Measurements from ENCODE around the gene ASCL2.
A peak's percentile ranks its signal among the peaks of the same experiment; 100 is the strongest.

The ASCL2 gene

DNA sequence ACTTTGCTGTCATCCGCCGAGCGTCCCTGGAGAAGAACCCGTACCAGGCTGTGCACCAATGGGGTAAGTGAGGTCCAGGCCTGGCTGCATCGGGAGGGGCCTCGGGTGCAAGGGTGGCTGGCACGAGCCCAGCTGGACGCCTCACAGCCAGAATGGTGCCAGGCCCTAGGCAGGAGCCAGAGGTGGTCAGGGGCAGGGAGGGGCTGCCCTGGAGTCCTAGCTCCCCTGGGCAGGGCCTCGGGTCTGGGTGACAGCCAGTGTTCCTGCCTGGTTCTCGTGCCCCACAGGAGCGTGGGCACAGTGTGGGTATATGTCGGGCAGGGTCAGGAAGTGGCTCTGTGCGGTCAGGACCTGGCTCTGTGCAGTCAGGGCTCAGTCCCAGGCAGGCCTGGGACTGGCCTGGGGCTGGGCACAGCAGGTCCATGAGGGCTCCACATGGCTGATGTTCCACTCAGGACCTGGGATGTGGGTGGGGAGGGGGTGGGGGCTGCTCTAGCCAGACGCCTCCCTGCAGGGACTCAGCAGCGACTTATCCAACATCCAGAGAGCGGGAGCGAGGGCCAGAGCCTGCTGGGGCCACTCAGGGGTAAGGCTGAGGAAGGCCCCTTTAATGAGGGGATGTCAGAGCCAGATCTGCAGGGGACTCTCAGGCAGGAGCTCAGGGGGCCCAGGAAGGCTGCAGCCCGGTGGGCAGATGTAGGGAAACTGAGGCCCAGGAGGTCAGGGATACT, 32.7 kb upstream of the ASCL2 start:
- peak in 1 of 2 donors; percentile 50 for DNase-seq (ENCODE audit: low spot score in 2 of 2)
- peak overlapping the region; percentile 89 for H3K4me3 Mint-ChIP-seq
- peak overlapping the region; percentile 98 for H3K27ac Mint-ChIP-seq
- peaks cover 81% of the 10 kb centered on the region for H3K4me1 Mint-ChIP-seq
- ATAC-seq: peak; percentile 27
- no peaks in the 10 kb centered on the region for H3K36me3 Mint-ChIP-seq
- no peaks in the 10 kb centered on the region for H3K9me3 Mint-ChIP-seq

DNA sequence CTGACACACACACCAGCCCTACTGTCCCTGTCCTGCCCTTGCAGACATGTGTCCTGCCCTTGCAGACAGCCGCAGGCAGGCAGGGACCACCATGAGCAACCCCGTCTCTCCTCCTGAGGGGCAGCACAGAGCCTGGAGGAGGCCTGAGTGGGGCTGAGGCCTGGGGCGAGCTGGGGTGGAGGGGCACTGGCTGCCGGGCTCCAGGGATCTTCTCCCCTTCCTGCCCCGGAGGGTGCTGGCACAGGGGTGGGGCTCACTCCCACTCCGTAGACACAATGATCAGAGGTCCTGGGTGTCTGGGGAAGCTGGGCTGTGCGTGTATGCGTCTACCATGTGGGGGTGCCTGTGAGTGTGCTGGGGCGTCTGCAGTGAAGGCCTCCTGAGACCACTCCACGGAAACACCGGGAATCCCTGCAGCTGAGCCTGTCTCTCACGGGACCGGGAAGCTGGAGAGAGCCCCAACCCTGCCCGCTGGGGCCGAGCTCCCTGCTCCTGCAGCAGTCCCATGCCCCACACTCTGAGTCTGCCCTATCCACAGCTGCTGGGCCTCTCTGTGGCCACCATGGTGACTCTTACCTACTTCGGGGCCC, 32.0 kb upstream of the ASCL2 start:
- Mint-ChIP-seq H3K4me3 (peak overlapping the region; percentile 89), H3K27ac (peak overlapping the region; percentile 98), H3K36me3 (no peaks in the 10 kb centered on the region), H3K9me3 (no peaks in the 10 kb centered on the region), H3K4me1 (peaks cover 84% of the 10 kb centered on the region)
- DNase-seq (ENCODE audit: low spot score in 2 of 2) (peak in 1 of 2 donors; percentile 64), ATAC-seq (peak; percentile 57)

DNA sequence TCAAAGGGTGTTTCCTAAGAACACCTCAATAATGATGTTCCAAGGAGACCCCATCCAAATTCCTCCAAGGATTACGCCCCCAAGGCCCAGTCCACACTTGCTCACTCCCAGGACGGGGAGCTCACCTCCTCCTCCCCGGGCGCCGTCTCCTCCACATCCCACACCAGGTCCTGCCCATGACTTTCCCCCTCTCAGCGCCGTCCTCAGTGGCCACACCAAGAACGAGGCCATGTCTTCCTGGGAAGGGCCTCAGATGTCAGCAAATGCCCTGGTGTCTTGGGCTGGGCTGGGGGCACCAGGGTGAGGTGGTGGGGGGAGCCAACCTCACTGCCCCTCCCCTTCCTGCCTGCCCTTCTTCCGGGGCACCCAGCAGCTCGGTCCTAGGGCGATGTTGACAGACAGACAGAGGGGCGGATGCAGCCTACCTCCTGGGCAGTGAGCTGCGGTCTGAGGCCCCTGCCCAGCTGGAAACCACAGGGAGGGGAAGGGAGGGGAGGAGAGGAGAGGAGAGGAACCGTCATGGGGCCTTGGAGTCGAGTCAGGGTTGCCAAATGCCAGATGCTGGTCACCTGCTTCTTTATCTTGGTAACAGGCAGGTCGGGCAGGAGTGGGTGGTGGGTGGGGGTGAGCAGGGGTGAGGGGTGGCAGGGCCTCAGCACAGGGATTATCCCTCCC, 31.4 kb upstream of the ASCL2 start, which contains the start of the genes C11orf21 and TSPAN32:
Gene C11orf21, minus strand, starts transcription at position 288 of the 675 bp plus-strand sequence. Its CDS starts 110 bp downstream, at position 178.
Gene TSPAN32, plus strand, starts transcription at position 383 of the 675 bp plus-strand sequence. Its CDS starts 137 bp downstream, at position 520.
- Mint-ChIP-seq H3K9me3 (no peaks in the 10 kb centered on the region), H3K36me3 (no peaks in the 10 kb centered on the region), H3K4me3 (peak within 1 kb of the TSS; percentile 89), H3K27ac (peak within 1 kb of the TSS; percentile 98), H3K4me1 (peaks cover 84% of the 10 kb centered on the region)
- ATAC-seq (peak; percentile 72), DNase-seq (ENCODE audit: low spot score in 2 of 2) (peak in 1 of 2 donors; percentile 80)

DNA sequence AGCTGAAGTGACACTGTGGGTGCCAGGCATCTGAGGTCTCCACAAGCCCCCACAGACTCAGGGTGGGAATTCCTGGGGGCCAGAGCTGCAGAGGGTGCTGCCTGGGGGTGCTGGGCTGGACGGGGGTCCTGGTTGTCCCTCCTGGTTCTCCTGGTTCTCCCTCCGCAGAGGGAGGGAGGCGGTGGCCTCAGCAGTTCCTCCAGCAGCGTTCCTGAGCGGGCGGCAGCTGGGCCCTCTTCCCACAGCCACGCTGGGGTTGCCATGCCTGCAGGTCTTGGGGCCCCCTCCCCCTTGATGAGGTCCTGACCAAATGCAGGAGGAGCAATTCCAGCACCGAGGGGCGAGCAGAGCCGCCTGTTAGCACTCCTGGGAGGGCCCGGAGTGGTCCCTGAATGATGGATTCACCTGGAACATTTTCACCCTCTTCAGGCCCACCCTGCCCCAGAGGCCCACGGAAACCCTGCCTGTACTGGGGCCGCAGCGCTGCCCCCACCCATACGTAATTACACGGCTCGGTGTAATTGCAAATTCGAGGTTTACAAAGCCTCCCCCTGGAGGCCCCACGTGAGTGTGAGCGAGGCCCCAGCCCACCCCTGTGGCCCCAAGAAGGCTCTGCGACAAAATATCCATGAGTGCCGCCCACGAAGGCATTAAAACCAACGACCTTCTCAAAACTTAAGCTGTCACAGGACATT, 30.7 kb upstream of the ASCL2 start:
- DNase-seq (ENCODE audit: low spot score in 2 of 2) (peak in 1 of 2 donors; percentile 57), ATAC-seq (peak; percentile 20)
- no peaks in the 10 kb centered on the region for H3K9me3 Mint-ChIP-seq
- H3K4me3 Mint-ChIP-seq: peak overlapping the region; percentile 89
- H3K27ac Mint-ChIP-seq: peak overlapping the region; percentile 98
- H3K36me3 Mint-ChIP-seq: no peaks in the 10 kb centered on the region
- H3K4me1 Mint-ChIP-seq: peaks cover 77% of the 10 kb centered on the region

DNA sequence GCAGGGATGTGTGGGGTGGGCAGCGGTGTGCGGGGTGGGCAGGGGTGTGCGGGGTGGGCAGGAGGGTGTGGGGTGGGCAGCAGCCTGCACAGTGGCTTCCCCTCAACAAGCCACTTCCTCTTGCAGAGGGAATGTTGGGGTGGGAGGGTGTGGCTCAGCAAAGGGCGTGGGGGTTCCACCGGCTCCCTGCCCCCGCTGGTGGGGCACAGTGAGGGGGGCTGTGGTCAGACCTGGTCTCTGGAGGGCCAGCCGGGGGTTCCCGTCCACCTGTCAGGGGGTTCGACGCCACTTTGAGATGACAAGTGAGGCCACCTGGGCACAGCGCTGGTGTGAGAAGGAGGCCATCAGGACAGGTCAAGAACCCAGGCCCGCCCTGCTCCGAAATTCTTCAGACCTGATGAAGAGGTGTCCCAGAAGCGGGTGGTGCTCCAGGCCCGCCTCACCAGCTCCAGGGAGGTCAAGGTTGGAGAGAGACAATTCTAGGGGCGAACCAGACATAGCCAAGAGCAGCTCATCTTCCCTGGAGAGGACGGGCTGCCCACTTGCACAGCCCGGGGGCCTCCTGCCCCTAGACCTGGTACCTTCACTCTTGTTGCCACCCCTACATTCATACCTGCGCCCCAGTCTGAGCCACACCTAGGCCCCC, 30.0 kb upstream of the ASCL2 start:
- peak overlapping the region; percentile 89 for H3K4me3 Mint-ChIP-seq

DNA sequence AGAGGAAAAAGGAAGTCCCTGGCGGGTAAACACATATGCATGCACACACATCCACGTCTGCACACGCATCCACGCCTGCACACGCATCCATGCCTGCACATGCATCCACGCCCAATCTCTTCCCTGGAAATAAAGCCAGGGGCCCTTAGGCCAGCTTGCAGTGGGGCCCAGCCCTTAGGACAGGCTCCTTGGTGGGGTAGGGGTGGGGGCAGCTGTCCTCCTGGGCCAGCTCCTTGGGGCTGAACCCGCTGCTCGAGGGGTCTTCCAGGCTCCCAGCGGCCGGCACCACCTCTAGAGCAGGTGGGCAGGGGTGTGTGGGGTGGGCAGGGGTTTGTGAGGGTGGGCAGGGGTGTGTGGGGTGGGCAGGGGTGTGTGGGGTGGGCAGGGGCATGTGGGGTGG, 29.4 kb upstream of the ASCL2 start:
- DNase-seq (ENCODE audit: low spot score in 2 of 2): peak in 1 of 2 donors; percentile 39
- Mint-ChIP-seq H3K9me3 (no peaks in the 10 kb centered on the region), H3K36me3 (no peaks in the 10 kb centered on the region), H3K4me1 (peaks cover 67% of the 10 kb centered on the region), H3K4me3 (peak overlapping the region; percentile 89), H3K27ac (peak overlapping the region; percentile 62)
- ATAC-seq: no peak

More for the DNA sequence above, 30.0 kb upstream of the ASCL2 start:
- peaks cover 70% of the 10 kb centered on the region for H3K4me1 Mint-ChIP-seq
- no peaks in the 10 kb centered on the region for H3K9me3 Mint-ChIP-seq
- ATAC-seq: no peak
- H3K27ac Mint-ChIP-seq: peak overlapping the region; percentile 98
- H3K36me3 Mint-ChIP-seq: no peaks in the 10 kb centered on the region
- peak in 1 of 2 donors; percentile 56 for DNase-seq (ENCODE audit: low spot score in 2 of 2)

DNA sequence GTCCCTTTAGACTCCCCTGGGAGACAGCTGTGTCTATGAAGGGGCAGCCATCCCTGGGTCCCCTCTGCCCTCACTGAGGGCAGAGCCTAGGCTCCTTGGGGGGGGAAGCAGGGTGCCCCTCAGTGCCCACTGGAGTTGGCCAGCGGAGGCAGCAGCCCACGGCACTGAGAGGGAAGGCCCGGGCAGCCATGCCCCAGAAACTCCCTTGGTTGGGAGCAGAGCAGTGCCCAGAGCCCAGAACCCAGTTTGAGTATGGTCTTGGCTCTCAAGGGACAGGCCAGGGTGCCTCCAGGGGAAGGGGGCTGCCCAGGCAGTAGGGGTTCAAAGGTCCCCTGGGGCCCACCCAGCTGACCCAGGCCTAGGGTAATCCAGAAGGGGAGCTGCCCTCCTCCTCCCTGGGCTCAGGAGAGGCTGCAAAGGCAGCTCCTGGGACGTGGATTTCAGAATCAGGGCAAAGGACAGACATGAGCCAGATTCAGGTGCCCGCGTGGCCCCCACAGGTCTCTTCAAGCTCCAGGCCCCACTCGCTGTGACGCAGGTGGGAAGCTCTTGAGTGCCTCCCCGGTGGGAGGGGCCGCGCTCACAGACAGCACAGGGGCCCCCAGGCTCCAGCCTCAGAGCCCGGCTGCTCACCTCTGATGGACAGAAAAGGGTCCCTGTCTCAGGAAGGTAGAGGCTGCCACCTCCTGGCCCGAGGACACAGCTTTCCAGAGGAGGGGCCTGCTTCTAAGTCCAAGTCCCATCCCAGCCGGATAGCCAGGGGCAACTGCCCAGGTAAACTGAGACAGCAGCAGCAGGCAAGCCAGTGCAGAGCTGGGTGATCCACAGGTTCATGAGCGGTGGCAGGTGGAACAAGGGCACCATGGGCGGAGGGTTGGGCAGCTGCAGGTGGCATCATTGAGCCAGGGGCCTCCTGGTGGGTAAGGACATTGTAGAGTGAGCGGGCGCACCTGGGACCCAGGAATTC, 28.7 kb upstream of the ASCL2 start:
- peak in 1 of 2 donors; percentile 53 for DNase-seq (ENCODE audit: low spot score in 2 of 2)
- no peak for ATAC-seq
- Mint-ChIP-seq H3K9me3 (no peaks in the 10 kb centered on the region), H3K27ac (peak overlapping the region; percentile 62), H3K36me3 (no peaks in the 10 kb centered on the region), H3K4me3 (peak overlapping the region; percentile 89), H3K4me1 (peaks cover 65% of the 10 kb centered on the region)

DNA sequence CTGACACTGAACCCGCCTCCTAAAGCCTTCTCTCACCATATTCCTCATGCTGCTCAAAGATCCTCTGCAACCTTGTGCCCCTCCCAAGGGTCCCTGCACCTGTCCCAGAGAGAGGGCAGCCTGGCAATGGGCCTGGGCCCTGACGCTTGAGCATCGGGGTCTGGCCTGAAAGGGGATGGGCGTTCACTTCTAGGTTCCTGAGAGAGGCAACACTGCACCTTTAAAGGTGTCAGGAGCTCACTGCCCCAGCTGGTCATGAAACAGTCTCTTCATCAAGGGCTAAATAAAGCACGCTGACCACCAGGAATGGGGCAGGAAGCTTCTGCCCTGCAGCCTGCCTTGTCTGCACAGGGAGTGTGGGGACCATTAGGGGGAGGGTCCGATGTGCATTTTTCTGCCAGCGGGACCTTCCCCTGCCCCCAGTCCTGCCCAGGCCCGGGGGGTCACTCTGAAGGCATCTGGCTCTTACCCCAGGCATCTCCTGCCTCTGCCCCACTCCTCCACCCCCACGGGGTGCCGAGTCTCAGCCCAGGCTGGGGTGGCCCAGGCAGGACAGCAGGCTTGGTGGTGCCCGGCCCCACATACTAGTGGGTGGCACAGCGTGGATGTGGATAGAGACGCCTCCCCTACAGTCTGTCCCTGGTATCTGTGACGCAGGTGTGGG, 27.9 kb upstream of the ASCL2 start:
- Mint-ChIP-seq H3K4me1 (peaks cover 64% of the 10 kb centered on the region), H3K36me3 (no peaks in the 10 kb centered on the region), H3K27ac (peak overlapping the region; percentile 62), H3K4me3 (no peak overlapping the region), H3K9me3 (no peaks in the 10 kb centered on the region)
- DNase-seq (ENCODE audit: low spot score in 2 of 2) (peak in 1 of 2 donors; percentile 42), ATAC-seq (no peak)

DNA sequence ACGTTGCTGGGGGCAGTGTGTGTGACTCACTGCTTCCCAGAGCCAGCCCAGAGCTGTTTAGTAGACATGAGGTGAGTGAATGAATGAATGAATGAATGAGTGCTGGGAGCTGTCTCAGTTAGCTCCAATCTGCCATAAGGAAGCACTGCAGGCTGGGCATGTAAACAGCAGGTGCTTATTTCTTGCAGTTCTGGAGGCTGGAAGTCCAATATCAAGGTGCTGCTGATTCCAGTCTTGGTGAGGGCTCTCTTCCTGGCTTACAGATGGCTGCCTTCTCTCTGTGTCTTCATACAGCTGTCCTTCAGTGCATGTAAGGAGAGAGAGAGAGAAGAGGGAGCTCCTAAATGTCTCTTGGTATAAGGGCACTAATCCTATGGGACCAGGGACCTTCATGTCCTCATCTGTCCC, 27.2 kb upstream of the ASCL2 start:
- DNase-seq (ENCODE audit: low spot score in 2 of 2): peak in 1 of 2 donors; percentile 46
- Mint-ChIP-seq H3K4me3 (no peak overlapping the region), H3K36me3 (no peaks in the 10 kb centered on the region), H3K27ac (peak overlapping the region; percentile 62), H3K4me1 (peaks cover 58% of the 10 kb centered on the region), H3K9me3 (no peaks in the 10 kb centered on the region)
- ATAC-seq: no peak

DNA sequence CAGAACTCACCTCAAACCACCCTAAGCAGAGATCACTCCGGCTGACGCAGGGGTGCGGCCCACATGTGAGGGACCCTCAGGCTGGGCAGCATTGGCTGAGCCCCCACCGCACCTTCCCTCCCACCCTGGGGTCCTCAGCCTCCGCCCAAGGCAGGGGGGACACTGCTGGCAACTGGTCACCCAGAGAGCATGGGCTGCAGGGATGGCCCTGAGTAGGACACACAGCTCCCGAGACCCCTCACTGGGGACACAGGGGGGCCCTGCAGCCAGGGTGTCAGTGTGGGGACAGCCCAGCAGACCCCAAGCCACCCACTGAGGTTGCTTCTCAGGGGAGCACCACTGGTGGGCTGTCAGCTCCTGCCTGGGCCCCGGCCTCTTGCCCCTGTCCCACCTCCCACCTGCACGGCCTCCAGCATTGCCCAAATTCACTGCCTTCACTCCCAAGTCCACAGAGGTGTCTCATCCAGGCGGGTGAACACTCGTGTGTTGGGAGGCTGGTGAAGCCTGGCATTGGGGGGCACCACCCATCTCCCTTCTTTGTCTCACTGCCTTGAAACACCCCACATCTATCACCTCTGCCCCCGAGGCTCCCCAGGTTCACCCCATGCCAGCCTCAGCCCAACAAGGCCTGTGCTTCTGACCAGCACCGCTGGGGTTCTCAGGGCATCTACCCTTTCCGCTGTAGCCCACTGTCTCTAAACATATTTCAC, 26.7 kb upstream of the ASCL2 start:
- H3K36me3 Mint-ChIP-seq: no peaks in the 10 kb centered on the region
- H3K9me3 Mint-ChIP-seq: no peaks in the 10 kb centered on the region
- ATAC-seq (no peak), DNase-seq (ENCODE audit: low spot score in 2 of 2) (no peak)
- peaks cover 52% of the 10 kb centered on the region for H3K4me1 Mint-ChIP-seq
- peak overlapping the region; percentile 62 for H3K27ac Mint-ChIP-seq
- no peak overlapping the region for H3K4me3 Mint-ChIP-seq

DNA sequence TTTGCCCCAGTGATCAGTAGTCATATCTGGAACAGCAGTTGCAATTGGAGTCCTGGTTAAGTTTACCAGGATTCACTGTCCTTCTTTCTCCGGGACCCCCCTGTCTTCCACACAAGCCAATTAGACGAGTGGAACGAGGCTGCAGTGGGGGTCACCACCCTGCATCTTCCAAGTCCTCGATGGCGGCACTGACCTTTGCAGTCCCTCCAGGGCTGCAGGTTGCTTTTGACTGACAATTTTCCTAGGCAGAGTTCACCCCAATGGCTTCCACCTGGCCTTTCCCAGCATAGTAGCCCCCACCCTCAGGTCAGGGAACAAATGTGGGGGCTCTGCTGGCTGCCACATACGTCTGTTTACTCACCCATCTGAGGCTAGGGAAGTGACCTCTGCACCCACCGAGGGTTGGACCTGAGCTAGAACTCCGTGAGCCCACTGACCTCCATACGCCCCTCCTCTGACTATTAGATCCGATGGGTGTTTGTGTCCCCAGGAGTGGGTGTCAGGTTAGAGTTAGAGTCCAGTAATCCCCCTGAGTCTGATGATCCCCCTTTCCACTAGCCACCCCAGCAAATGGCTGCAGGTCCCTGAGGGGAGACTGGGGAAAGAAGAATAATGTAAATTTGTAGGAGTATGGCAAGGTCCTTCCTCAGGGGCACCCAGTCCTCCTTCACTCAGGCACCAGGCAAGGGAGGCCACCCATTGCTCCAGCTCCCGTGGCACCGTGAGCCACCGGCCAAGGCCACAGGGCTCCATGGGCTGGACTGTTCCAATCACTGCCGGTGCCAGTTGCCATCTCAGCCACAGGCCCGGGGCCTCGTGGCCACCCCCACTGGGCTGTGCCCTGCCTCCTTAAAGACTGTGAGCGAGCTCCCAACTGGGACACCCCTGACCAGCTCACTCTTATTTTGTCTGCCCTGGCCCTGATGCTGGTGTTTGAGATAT, 25.9 kb upstream of the ASCL2 start:
- H3K36me3 Mint-ChIP-seq: no peaks in the 10 kb centered on the region
- DNase-seq (ENCODE audit: low spot score in 2 of 2) (no peak), ATAC-seq (no peak)
- peaks cover 44% of the 10 kb centered on the region for H3K4me1 Mint-ChIP-seq
- no peaks in the 10 kb centered on the region for H3K9me3 Mint-ChIP-seq
- H3K27ac Mint-ChIP-seq: no peak overlapping the region
- no peak overlapping the region for H3K4me3 Mint-ChIP-seq

DNA sequence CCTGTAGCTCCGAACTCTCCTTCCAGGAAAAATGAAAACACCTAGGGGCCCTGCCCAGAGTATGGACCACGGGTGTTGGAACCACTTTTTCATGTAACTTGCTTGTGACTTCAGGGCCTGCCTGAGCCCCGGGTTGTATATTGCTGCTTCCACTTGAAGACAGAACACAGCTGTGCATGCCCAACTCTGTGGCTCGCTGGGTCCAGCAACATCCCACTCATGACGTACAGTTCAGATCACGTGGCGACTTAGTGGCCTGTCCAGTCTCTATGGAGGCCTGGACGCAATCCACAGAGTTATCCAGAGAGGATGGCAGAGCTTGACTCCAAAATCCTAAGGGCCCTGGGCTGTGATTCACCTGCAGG, 24.5 kb upstream of the ASCL2 start:
- Mint-ChIP-seq H3K27ac (no peak overlapping the region), H3K9me3 (no peaks in the 10 kb centered on the region), H3K4me1 (peaks cover 39% of the 10 kb centered on the region), H3K4me3 (no peak overlapping the region), H3K36me3 (peaks cover under 1% of the 10 kb centered on the region)
- DNase-seq (ENCODE audit: low spot score in 2 of 2): no peak
- no peak for ATAC-seq
